ENCODE data around the gene CLSTN2.

- TF ChIP-seq CTCF (IDR thresholded peaks at IDR 0.05), result no peak
- no peak for TF ChIP-seq POLR2AphosphoS5 (IDR thresholded peaks at IDR 0.05; ENCODE audit: insufficient read depth in 1 of 2, low read depth in 1 of 2)
- TF ChIP-seq POLR2A (IDR thresholded peaks at IDR 0.05), result no peak
These were observed 299.3 kb downstream of the CLSTN2 start for GRCh38 chr3:140234256-140234655.

Data from vagina (tissue), 2 donors.